GM12878 (cell line): ENCODE results near the gene PCGF1. TPM values are rescaled to one million over a fixed set of nuclear protein-coding genes. Genes with fewer than 3 reads are reported as not detected.

Experiments
- CEBPB ChIP-seq, 2 experiments: fragments of 150-350 bp in 1 of 2; IDR thresholded peaks; 2 replicates each; pipeline ENCODE4 v1.6.1; 2012 to 2014; ENCODE audit warnings: low read depth in 2 of 2, low read length in 2 of 2, borderline replicate concordance in 1 of 2, inconsistent platforms in 1 of 2
- HDAC2 ChIP-seq: fragments of 200-600 bp; sonication (generic); IDR thresholded peaks from 2 replicates; pipeline ENCODE4 v1.6.1; 2017
- PAX5 ChIP-seq: IDR thresholded peaks from 2 replicates; pipeline ENCODE4 v1.6.1; 2011; ENCODE audit warnings: low read depth, low read length, borderline replicate concordance
- PBX3 ChIP-seq: IDR thresholded peaks from 2 replicates; pipeline ENCODE4 v1.6.1; 2011; ENCODE audit warnings: mild to moderate bottlenecking, low read depth, low read length, moderate library complexity; ENCODE audit not compliant: insufficient replicate concordance
- SP1 ChIP-seq: IDR thresholded peaks from one replicate; pipeline ENCODE4 v1.6.1; 2011; ENCODE audit warnings: low read depth, low read length
- SREBF1 ChIP-seq: IDR thresholded peaks from 2 replicates; pipeline ENCODE4 v1.6.1; 2012; ENCODE audit warnings: mild to moderate bottlenecking, low read length
- TARDBP ChIP-seq: IDR thresholded peaks from 2 replicates; pipeline ENCODE4 v1.6.1; 2016; ENCODE audit warnings: borderline replicate concordance
- TBL1XR1 ChIP-seq: IDR thresholded peaks from 2 replicates; pipeline ENCODE4 v1.6.1; 2012; ENCODE audit warnings: low read depth, low read length, improper control_type of control experiment
- WRNIP1 ChIP-seq: IDR thresholded peaks from 2 replicates; pipeline ENCODE4 v1.6.1; 2011; ENCODE audit warnings: low read depth, low read length, improper control_type of control experiment, borderline replicate concordance
- ZBTB40 ChIP-seq: fragments of 450-650 bp; IDR thresholded peaks from 2 replicates; pipeline ENCODE4 v1.6.1; 2016; ENCODE audit warnings: mild to moderate bottlenecking, moderate library complexity, borderline replicate concordance
- polyA plus RNA-seq, 11 experiments: library from polyadenylated mRNA; depleted of rRNA in 4 of 11; unstranded in 6 of 11; stranded (reverse) in 5 of 11; fragments of >200 nt; fragmentation: Nextera tagmentation in 4 of 11; fragmentation: Illumina TruSeq in 1 of 11; extraction: Ambion mirVana in 4 of 11; extraction: Trizol in 1 of 11; gene quantifications; 1 replicate in 1 of 11; 2 replicates in 10 of 11; pipeline versions ENCODE4 v1.2.1 to v1.2.3, GENCODE V29; 2011 to 2016; ENCODE audit warnings: inconsistent platforms in 2 of 11, missing spikeins in 2 of 11, low read depth in 1 of 11
- total RNA-seq, 4 experiments: library from RNA; depleted of rRNA in 3 of 4; stranded (reverse); fragments of >200 nt in 3 of 4; fragmentation: Illumina TruSeq in 1 of 4; extraction: Trizol in 1 of 4; gene quantifications; 2 replicates each; pipeline versions ENCODE4 v1.2.1 to v1.2.3, GENCODE V29; 2013 to 2021
- TF ChIP-seq, protein P1 (sequence below): IDR thresholded peaks from 2 replicates; pipeline ENCODE4 v1.6.1; 2012; ENCODE audit warnings: improper control_type of control experiment, low read depth, low read length; ENCODE audit not compliant: insufficient replicate concordance
- TF ChIP-seq, protein P2 (sequence below): fragments of 450-650 bp; formaldehyde crosslinking; IDR thresholded peaks from 2 replicates; pipeline ENCODE4 v1.5.0; 2022; ENCODE audit warnings: mild to moderate bottlenecking, missing genetic modification characterization
- TF ChIP-seq, protein P3 (sequence below): IDR thresholded peaks from 2 replicates; pipeline ENCODE4 v1.6.1; 2011; ENCODE audit warnings: low read depth, low read length, improper control_type of control experiment, borderline replicate concordance

The PCGF1 gene
- total and polyA plus RNA-seq, 10 of the 15 experiments (the other 5 are each of a cell fraction or from before 2014, with no cell fraction given), result 23.1 to 50.8 (median 27.4) TPM

GRCh38 chr2:74458132-74458937 is 49.2 kb downstream of the PCGF1 start, which contains the start of gene WBP1 (continued):
- TF ChIP-seq, protein P1, sequence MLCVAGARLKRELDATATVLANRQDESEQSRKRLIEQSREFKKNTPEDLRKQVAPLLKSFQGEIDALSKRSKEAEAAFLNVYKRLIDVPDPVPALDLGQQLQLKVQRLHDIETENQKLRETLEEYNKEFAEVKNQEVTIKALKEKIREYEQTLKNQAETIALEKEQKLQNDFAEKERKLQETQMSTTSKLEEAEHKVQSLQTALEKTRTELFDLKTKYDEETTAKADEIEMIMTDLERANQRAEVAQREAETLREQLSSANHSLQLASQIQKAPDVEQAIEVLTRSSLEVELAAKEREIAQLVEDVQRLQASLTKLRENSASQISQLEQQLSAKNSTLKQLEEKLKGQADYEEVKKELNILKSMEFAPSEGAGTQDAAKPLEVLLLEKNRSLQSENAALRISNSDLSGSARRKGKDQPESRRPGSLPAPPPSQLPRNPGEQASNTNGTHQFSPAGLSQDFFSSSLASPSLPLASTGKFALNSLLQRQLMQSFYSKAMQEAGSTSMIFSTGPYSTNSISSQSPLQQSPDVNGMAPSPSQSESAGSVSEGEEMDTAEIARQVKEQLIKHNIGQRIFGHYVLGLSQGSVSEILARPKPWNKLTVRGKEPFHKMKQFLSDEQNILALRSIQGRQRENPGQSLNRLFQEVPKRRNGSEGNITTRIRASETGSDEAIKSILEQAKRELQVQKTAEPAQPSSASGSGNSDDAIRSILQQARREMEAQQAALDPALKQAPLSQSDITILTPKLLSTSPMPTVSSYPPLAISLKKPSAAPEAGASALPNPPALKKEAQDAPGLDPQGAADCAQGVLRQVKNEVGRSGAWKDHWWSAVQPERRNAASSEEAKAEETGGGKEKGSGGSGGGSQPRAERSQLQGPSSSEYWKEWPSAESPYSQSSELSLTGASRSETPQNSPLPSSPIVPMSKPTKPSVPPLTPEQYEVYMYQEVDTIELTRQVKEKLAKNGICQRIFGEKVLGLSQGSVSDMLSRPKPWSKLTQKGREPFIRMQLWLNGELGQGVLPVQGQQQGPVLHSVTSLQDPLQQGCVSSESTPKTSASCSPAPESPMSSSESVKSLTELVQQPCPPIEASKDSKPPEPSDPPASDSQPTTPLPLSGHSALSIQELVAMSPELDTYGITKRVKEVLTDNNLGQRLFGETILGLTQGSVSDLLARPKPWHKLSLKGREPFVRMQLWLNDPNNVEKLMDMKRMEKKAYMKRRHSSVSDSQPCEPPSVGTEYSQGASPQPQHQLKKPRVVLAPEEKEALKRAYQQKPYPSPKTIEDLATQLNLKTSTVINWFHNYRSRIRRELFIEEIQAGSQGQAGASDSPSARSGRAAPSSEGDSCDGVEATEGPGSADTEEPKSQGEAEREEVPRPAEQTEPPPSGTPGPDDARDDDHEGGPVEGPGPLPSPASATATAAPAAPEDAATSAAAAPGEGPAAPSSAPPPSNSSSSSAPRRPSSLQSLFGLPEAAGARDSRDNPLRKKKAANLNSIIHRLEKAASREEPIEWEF, result no peak
- TF ChIP-seq TARDBP (0 out of 2 replicates have a peak, but pooled peaks have one; percentile 43), SP1 (peak; percentile 96), PAX5 (no peak), CEBPB (IDR thresholded peaks at IDR 0.05; ENCODE audit: borderline replicate concordance in 1 of 2, low read depth in 2 of 2, low read length in 2 of 2) (no peak), HDAC2 (no peak), WRNIP1 (no peak), PBX3 (peak; percentile 98), TBL1XR1 (no peak), ZBTB40 (peak; percentile 74), SREBF1 (no peak)
- TF ChIP-seq, protein P2, sequence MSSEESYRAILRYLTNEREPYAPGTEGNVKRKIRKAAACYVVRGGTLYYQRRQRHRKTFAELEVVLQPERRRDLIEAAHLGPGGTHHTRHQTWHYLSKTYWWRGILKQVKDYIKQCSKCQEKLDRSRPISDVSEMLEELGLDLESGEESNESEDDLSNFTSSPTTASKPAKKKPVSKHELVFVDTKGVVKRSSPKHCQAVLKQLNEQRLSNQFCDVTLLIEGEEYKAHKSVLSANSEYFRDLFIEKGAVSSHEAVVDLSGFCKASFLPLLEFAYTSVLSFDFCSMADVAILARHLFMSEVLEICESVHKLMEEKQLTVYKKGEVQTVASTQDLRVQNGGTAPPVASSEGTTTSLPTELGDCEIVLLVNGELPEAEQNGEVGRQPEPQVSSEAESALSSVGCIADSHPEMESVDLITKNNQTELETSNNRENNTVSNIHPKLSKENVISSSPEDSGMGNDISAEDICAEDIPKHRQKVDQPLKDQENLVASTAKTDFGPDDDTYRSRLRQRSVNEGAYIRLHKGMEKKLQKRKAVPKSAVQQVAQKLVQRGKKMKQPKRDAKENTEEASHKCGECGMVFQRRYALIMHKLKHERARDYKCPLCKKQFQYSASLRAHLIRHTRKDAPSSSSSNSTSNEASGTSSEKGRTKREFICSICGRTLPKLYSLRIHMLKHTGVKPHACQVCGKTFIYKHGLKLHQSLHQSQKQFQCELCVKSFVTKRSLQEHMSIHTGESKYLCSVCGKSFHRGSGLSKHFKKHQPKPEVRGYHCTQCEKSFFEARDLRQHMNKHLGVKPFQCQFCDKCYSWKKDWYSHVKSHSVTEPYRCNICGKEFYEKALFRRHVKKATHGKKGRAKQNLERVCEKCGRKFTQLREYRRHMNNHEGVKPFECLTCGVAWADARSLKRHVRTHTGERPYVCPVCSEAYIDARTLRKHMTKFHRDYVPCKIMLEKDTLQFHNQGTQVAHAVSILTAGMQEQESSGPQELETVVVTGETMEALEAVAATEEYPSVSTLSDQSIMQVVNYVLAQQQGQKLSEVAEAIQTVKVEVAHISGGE (CRISPR knock-in tag), result no peak
- TF ChIP-seq, protein P3, sequence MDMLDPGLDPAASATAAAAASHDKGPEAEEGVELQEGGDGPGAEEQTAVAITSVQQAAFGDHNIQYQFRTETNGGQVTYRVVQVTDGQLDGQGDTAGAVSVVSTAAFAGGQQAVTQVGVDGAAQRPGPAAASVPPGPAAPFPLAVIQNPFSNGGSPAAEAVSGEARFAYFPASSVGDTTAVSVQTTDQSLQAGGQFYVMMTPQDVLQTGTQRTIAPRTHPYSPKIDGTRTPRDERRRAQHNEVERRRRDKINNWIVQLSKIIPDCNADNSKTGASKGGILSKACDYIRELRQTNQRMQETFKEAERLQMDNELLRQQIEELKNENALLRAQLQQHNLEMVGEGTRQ, result no peak
